ENCODE data around the gene NKX1-2.

Gene NKX1-2

DNA sequence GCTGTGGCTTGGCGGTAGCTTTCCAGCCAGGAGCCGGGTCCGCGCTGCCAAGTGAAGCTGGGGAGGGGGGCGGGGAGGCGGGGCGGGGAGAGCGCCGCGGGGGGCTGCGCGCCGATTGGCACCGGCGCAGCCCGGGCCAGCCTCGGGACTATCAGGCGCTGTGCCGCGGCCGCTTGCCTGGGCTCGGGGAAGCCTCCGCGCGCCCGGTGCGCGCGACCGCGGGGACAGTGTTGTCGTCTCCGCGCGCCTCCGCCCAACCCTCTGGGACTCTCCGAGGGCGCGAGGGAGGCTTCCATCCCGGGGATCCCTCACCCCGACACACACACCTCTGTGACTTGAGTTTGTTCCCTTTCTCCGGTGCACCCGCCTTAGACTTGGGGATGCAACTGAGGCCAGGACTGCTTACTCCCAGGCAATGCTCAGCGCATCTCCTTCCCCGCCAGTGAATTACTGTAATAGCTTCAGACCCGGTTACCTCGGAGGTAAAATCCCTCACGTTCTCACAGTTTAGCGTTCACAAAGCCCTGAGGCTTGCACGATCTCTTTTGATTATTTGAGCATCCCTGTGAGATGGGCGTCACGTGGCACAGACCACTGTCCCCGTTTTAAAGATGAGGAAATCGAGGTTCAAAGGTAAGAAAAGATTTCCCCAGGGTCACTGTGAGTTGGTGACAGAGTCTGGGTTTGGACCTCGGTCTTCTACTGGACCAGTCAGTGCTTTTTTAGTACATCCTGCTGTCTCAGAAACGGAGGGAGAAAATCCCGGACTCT lies at the start of gene NKX1-2:
NKX1-2 (minus strand) TSS at position 24 of the 771 bp plus-strand sequence. CDS start 92 bp downstream, outside the sequence.
- no peak for DNase-seq

- no peak for DNase-seq
These were observed 48.2 kb upstream of the NKX1-2 start for GRCh38 chr10:124498056-124498455.

- DNase-seq, result no peak
These were observed 47.5 kb upstream of the NKX1-2 start for GRCh38 chr10:124497196-124497881.

GRCh38 chr10:124496620-124497019 lies 46.8 kb upstream of the NKX1-2 start:
- no peak for DNase-seq

- DNase-seq, result no peak
These were observed 46.3 kb upstream of the NKX1-2 start for GRCh38 chr10:124496150-124496549.

DNA sequence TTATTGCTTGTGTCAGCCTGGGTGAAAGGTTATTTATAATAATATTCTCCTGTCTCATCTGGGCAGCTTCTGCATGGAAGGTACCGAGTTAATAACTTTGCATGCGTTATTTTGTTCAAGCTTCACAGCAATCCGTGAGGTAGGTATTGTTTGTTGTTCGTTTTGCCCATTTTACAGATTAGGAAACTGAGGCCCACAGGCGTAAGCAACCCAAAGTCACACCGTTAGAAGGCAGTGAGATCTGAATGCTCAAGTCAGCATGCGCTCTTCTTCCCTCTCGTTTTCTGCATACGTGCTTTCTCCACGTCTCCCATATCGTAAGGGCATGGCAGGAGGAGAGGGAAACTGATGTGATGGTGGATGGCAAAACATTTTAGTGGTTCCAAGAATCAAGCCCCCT lies 45.9 kb upstream of the NKX1-2 start:
- DNase-seq, result no peak

DNA sequence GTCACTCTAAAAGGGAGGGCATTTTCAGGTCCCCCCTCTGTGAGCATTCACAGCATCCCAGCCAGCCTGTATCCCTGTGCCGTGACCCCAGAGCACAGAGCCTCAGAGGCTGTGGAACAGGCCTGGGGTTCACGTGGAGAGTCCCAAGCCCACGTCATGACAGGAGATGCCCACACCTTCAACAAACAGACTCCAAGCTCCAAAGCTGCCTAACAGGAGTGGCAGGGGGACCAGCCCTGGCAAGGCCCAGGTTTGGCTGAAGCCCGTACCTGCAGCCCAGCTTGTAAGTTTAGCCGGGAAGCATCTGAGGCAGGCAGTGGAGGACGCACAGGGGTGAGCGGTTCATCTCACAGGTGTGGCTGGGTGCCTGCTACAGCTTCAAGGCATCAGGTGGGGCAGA lies 45.3 kb upstream of the NKX1-2 start:
- no peak for DNase-seq

DNA sequence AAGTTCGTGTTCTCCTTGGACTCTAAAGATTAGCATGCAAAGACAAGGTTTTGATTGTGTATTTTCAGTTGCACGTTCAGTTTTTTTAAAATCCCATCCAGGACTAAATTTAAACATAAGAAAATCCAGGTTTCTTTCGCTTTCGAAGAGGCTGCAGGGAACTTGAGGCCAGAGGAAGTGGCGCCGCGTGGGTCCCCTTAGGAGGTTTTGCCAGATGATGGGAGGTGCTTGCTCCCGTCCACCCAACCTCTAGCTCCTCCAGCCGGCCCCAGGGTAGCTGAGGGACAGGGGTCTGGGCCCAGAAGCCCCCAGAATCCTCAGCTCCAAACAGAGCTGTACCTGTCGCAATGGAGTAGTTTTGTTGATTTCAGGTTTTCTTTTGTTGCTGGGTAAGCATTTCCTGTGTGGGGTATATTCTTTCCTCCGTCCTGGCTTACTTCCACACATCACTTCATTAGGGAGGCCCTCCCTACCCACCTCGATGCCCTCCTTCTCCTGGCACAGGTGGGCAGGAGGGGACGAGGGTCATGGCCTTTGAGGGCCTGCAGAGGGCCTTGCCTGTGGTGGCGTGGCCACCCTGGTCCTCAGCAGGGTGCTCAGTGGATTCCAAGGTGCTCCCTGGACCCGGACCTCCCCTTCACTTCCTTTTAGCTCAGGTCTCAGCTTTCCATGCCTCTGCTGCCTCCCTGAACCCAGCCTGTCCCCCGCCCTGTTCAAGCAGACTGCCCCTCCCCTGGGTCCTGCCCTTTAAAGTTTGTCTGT lies 44.4 kb upstream of the NKX1-2 start:
- no peak for DNase-seq

DNA sequence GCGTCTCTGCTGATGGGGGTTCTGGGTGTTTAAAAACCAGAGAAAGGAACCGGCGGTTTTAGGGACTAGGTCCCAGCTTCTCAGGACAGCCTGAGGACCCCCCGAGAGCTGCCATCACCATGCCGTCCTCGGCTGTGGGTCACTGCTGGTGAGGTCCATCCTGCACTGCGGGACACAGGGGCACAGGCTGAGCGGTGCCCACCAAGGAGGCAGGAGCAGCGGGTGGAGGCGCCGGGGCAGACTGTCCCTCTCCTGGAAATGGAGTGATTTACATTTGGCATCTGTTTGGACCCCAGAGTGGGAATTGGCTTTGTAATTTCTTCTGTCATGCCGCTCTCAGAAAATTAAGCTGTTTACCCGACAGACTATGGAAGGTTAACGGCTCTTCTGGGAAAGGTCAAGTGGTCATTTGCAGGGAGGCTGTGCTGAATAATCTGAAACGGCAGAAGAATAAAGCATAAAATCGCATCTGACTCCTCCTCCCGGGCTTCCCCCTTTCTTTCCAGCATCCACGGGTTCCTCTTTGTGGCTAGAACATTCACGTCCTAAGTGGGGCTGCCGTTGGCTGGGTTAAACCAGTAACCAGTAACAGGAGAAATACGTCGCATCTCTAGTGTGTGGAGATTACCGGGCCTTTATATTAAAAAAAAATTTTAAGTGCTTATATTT lies 43.5 kb upstream of the NKX1-2 start:
- DNase-seq, result no peak

- DNase-seq, result no peak
These were observed 42.4 kb upstream of the NKX1-2 start for GRCh38 chr10:124492266-124492665.

GRCh38 chr10:124491105-124491504 lies 41.3 kb upstream of the NKX1-2 start:
- no peak for DNase-seq

GRCh38 chr10:124486635-124487034 lies 36.8 kb upstream of the NKX1-2 start:
- no peak for DNase-seq

GRCh38 chr10:124484661-124485060 lies 34.8 kb upstream of the NKX1-2 start:
- DNase-seq, result no peak

DNA sequence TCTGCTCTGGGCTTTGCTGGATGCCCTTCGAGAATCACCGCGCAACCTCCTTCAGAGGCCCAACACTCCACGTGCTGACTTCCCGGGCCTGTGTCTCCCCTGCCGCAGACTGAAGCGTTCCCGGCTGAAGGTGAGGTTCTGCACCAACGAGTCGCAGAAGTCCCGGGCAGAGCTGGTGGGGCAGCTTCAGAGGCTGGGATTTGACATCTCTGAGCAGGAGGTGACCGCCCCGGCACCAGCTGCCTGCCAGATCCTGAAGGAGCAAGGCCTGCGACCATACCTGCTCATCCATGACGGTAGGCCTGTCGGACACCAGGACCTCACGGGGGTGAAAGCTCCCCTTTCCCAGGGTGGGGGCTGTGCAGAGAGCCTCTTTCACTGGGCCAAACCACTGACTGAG lies 34.2 kb upstream of the NKX1-2 start:
- DNase-seq, result no peak

DNA sequence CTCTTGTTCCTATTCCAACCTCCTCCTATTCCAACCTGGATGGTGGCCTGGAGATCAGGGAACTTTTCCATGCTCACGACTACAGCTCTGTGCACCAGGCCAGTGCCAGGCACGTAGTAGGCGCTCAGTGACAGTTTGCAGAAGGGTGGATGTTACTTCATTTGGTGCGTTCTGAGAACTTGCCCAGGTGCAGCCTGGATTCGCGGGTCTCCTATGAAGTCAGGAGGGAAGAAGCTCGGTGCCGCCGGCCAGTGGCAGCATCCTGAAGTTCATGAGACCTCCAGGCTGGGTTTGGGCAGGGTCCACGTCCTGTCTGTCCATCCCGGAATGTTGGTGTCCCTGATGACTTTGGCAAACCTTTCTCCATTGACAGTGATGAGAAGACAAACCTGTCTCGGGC lies 33.0 kb upstream of the NKX1-2 start:
- DNase-seq, result no peak

DNA sequence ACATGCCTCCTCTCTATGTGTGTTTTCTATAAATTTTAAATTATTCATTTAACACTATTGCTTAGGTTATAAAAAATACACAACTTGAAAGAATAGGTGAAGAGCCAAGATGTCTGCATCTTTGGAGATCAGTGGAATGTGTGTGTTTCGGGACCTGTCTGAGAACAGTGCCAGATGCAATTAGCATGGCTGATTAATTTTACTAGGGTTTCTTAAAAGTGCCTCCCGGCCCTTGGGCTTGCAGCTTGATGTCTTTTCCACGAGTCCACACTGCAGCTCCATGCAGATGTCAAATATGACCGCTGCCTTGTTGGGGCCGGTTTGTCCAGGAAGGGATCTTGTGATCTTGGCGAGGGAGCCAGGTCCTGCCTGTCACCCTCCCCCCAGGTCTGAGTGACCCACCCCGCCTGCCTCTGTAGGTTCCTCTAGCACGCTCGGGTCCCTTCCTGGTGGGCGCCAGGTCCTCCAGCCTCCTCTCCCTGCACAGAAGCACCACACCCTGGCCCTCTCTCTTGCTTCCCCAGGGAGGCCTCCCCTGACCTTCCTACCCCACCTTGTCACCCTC lies 32.5 kb upstream of the NKX1-2 start:
- DNase-seq, result no peak

- no peak for DNase-seq
These were observed 31.9 kb upstream of the NKX1-2 start for GRCh38 chr10:124481717-124482116.

DNA sequence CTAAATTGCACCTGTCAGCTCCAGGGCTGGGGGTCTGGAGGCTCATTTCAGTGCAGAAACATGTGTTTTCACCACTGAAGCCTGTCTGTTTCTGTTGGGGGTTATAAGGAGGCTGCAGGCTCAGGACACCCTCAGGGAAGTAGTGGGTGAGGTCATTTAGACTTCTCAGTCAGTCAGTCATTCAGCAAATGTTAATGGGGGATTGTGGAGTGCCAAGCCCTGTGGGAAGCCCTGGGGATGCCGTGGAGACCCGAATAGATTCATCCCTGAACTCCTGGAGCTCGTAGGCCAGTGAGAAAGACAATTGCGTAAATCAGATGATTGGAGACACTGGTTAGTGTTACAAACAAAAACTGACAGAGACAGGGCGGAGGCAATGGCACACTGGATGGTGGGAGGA lies 31.0 kb upstream of the NKX1-2 start:
- no peak for DNase-seq

- no peak for DNase-seq
These were observed 28.7 kb upstream of the NKX1-2 start for GRCh38 chr10:124478515-124478914.

DNA sequence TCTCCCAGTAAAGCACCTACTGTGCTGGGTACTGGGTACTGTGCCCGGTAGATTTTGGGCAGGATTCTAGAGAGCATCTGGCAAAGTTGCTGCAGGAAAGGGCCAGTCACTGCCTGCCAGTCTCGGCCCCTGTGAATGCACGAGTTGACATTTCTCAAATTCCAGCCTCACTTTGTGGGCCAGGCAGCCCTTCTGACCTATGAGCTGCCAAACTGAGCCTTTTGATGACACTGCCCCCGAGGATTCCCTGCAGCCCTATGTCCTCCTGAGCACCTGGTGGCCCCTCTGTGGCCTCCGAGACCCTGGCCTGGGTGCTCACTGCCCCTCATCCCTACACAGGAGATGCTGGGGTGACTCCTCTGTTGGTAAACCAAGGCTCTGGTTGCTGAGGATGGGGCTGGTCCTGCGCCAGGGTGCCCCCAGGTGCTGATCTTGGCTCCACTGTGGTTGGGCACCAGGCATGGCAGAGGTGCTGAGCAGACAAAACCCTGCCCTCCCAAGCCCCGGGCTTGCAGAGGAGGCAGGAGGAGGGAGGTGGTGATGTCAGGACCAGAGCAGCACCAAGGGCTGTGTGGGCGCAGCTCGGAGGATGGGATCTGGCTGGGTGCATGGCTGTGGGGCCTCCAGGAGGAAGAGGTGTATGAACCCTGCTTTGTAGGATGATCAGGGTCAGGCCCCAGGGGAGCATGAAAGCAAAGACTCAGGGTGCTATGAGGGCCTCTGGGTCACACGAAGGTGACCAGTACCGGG lies 28.0 kb upstream of the NKX1-2 start:
- DNase-seq, result no peak

GRCh38 chr10:124476043-124476725 lies 26.3 kb upstream of the NKX1-2 start:
- no peak for DNase-seq

Data from fibroblast of skin of right quadriceps (primary cell).